NB4 (cell line): ENCODE data around the gene HCFC1.

ENCODE experiments used
- MYC ChIP-seq: IDR thresholded peaks from 2 replicates; pipeline ENCODE4 v1.6.1; 2011; ENCODE audit warnings: low read depth, low read length
- POLR2A ChIP-seq: IDR thresholded peaks from 2 replicates; pipeline ENCODE4 v1.6.1; 2011; ENCODE audit warnings: mild to moderate bottlenecking; ENCODE audit not compliant: insufficient read length; ENCODE audit errors: extremely low read depth
- TF ChIP-seq, protein P1 (sequence below): IDR thresholded peaks from one replicate; pipeline ENCODE4 v1.5.1; 2012; ENCODE audit warnings: low read depth, low read length

DNA sequence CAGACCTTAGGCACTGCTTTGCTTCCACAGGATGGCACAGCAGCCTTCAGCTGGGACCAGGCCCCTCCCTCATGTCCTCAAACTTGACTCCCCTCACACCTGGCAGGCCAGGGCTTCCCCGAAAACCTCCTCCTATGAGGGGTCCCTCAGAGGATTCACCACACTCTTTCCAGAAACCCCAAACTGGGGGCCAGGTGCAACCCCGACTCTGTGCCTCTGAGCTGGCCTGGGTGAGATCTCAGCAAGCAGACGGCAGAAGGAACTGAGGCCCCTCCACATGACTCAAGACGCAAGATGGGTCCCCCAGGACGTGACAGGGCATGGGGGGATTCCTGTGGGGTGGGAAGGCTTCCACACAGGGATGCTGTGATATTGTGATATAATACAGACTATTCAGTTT is 6.2 kb downstream of the HCFC1 start:
- TF ChIP-seq, protein P1, sequence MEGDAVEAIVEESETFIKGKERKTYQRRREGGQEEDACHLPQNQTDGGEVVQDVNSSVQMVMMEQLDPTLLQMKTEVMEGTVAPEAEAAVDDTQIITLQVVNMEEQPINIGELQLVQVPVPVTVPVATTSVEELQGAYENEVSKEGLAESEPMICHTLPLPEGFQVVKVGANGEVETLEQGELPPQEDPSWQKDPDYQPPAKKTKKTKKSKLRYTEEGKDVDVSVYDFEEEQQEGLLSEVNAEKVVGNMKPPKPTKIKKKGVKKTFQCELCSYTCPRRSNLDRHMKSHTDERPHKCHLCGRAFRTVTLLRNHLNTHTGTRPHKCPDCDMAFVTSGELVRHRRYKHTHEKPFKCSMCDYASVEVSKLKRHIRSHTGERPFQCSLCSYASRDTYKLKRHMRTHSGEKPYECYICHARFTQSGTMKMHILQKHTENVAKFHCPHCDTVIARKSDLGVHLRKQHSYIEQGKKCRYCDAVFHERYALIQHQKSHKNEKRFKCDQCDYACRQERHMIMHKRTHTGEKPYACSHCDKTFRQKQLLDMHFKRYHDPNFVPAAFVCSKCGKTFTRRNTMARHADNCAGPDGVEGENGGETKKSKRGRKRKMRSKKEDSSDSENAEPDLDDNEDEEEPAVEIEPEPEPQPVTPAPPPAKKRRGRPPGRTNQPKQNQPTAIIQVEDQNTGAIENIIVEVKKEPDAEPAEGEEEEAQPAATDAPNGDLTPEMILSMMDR: no peak
- TF ChIP-seq POLR2A (no peak), MYC (no peak)
